NCI-H774 (cell line): ENCODE data around the gene ENTPD3.
"Not testable (repeated sequence)": the region's sequence is repeated elsewhere in the genome, so short reads cannot be mapped to it uniquely, and the experiment has no call there.

Experiments used
- DNase-seq: peaks from one replicate; lab custom pipeline; 2025; lab: John Stamatoyannopoulos, UW

The ENTPD3 gene

GRCh38 chr3:40460481-40460880 is 73.5 kb downstream of the ENTPD3 start:
- DNase-seq, result not testable (repeated sequence)

GRCh38 chr3:40461161-40461560 is 74.2 kb downstream of the ENTPD3 start:
- DNase-seq, result no peak

GRCh38 chr3:40462838-40463237 is 75.9 kb downstream of the ENTPD3 start:
- DNase-seq, result not testable (repeated sequence)

- no peak for DNase-seq
These were observed 76.6 kb downstream of the ENTPD3 start for GRCh38 chr3:40463579-40463978.

GRCh38 chr3:40464339-40465110 is 77.5 kb downstream of the ENTPD3 start:
- no peak for DNase-seq

- DNase-seq, result no peak
These were observed 78.1 kb downstream of the ENTPD3 start for GRCh38 chr3:40465111-40465407.

GRCh38 chr3:40465456-40465855 is 78.5 kb downstream of the ENTPD3 start:
- DNase-seq, result no peak

GRCh38 chr3:40468018-40468417 is 81.0 kb downstream of the ENTPD3 start:
- DNase-seq, result no peak

- no peak for DNase-seq
These were observed 83.7 kb downstream of the ENTPD3 start for GRCh38 chr3:40470701-40471100.

- peak; percentile 43 for DNase-seq
These were observed 89.8 kb downstream of the ENTPD3 start, which contains the start of gene ZNF619 for GRCh38 chr3:40476478-40477470. ZNF619 (plus strand) TSS chr3:40477122; CDS start chr3:40477980, 858 bp downstream.

GRCh38 chr3:40477666-40478065 is 90.7 kb downstream of the ENTPD3 start:
- DNase-seq, result no peak
